Measurements from ENCODE around the gene SPEM3.

Gene SPEM3

DNA sequence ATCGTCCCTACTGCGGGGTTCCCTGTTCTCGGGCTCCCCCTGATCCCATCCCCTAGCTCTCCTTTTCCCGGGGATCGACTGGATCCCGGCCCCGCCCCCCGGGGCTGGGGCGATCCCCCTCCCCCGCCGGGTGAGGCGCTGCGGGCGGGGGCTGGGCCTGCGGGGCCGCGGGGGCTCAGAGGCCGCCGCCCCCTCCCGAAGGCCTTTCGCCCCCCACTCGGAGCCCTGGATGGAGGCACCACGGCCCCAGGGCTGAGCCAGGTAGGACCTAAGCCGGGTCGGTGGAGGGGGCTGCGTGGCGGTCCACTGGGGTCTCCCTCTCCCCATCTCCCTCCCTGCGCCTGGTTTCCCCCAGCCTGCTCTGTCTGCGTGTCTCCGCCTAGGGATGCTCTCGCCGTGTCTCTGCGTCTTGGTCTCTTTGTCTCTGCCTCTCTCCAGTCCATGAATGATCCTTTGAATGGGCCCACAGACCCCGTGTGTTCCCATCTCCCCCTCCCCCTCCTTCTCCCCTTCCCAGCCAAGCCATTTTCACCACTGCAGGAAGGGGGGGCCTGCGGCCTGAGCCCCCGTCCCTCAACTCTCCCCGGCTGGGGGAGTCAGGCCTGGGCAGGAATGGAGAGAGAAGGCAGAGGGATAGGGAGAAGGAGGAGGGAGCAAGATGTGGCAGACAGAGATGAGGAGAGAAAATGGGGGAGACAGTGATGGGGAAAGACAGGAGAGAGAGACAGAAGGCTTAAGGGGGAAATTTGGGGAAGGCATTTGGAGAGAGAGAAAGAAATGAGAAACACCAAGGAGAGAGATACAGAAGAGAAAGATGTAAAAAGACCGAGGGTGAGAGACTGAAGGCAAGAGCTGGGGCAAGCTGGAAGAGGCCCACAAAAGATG lies 23.1 kb upstream of the SPEM3 start:
- no peak for TF ChIP-seq CTCF (IDR thresholded peaks at IDR 0.05)

GRCh38 chr17:7406235-7406825 lies 22.3 kb upstream of the SPEM3 start:
- no peak for TF ChIP-seq CTCF (IDR thresholded peaks at IDR 0.05)

- TF ChIP-seq CTCF (IDR thresholded peaks at IDR 0.05), result no peak
These were observed 21.6 kb upstream of the SPEM3 start for GRCh38 chr17:7407082-7407481.

DNA sequence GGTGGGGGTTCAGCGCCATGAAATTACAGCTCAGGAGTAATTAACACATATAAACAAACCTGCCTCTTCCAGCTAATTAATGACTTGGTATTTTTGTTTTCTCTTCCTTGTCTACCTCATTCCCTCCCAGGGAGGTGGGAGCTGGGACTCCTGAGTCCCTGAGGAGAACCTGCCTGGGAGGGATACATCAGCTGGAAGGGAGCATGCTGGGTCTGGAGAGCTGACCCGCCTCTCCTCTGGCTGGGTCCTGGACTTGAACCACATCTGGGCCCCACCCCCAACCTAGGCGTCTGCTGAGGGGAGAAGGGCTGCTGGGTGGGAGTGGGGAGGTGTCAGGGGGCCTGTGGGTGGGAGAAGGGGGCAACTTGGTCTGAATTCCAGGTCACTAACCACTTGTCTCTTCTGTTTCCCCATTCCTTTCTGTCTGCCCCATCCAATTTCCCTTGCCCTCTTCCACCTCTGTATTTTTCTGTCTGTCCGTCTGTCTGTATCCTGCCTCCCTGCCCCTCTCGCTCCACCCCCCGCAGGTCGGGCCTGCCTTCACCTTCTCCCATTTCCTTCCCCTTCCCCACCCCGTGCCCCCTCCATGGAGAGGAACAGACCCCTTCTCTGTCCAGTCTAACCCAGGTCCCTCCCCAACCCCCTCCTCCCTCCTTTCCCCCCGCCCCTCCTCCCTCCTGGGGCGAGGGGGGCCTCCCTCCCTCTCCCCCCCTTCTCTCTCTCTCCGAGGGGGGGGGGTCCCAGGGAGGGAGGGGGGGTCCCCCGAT lies 21.0 kb upstream of the SPEM3 start, which contains the start of gene NLGN2:
NLGN2 (plus strand) TSS at position 361 of the 767 bp plus-strand sequence. CDS start 411 bp downstream, outside the sequence.
- no peak for TF ChIP-seq CTCF (IDR thresholded peaks at IDR 0.05)

GRCh38 chr17:7408252-7408727 lies 20.4 kb upstream of the SPEM3 start:
- TF ChIP-seq CTCF (IDR thresholded peaks at IDR 0.05), result no peak

GRCh38 chr17:7408863-7409262 lies 19.8 kb upstream of the SPEM3 start:
- no peak for TF ChIP-seq CTCF (IDR thresholded peaks at IDR 0.05)

- TF ChIP-seq CTCF (IDR thresholded peaks at IDR 0.05), result no peak
These were observed 18.9 kb upstream of the SPEM3 start for GRCh38 chr17:7409716-7410115.

Data from LNCAP (cell line).